ENCODE results near the gene CD37. TPM values are rescaled to one million over a fixed set of nuclear protein-coding genes. Genes with fewer than 3 reads are reported as not detected.
"Not testable (repeated sequence)": the region's sequence is repeated elsewhere in the genome, so short reads cannot be mapped to it uniquely, and the experiment has no call there.

CD37 gene, protein sequence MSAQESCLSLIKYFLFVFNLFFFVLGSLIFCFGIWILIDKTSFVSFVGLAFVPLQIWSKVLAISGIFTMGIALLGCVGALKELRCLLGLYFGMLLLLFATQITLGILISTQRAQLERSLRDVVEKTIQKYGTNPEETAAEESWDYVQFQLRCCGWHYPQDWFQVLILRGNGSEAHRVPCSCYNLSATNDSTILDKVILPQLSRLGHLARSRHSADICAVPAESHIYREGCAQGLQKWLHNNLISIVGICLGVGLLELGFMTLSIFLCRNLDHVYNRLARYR
- 100 to 1,000 TPM; 126 to 177 TPM for total RNA-seq

DNA sequence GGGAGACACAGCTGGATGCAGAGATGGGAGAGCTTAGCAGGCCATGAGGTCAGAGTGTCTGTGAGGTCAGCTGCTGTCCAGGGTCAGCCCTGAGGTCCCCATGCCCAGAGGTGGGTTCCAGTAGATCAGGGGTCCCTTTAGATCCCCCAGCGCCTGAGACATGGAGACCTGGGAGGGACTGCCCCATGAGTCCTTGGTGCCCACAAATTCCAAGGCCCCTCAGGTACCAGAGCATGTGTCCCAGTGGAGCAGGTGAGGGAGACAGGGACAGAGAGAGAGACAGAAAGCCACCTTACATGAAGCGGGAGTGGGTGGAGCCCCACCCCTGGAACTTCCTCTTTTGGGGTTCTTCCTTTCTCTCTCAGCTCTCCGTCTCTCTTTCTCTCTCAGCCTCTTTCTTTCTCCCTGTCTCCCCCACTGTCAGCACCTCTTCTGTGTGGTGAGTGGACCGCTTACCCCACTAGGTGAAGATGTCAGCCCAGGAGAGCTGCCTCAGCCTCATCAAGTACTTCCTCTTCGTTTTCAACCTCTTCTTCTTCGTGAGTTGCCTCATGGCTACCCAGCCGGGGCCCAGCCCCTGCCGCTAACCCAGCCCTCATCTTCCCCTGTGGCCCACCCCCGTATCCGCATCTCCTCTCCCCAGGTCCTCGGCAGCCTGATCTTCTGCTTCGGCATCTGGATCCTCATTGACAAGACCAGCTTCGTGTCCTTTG, at the start of gene CD37:
Gene CD37 (plus strand): TSS at position 336 of the 713 bp plus-strand sequence. CDS start 135 bp downstream, at position 471.
- Mint-ChIP-seq H3K36me3 (peaks cover 31% of the 10 kb centered on the region), H3K4me1 (peaks cover 76% of the 10 kb centered on the region), H3K9me3 (ENCODE audit: low read depth) (no peaks in the 10 kb centered on the region), H3K4me3 (peak within 1 kb of the TSS; percentile 98), H3K27ac (peak within 1 kb of the TSS; percentile 99), H3K27me3 (no peaks in the 10 kb centered on the region)
- DNase-seq: peak; percentile 80
- peak; percentile 73 for ATAC-seq
- CTCF ChIA-PET: interaction anchor here (0.6 to 2.1 kb wide), 4 partner anchors 29 to 237 kb away, joined by 3 to 8 read pairs (median 4); no protein-coding TSS in a partner anchor

DNA sequence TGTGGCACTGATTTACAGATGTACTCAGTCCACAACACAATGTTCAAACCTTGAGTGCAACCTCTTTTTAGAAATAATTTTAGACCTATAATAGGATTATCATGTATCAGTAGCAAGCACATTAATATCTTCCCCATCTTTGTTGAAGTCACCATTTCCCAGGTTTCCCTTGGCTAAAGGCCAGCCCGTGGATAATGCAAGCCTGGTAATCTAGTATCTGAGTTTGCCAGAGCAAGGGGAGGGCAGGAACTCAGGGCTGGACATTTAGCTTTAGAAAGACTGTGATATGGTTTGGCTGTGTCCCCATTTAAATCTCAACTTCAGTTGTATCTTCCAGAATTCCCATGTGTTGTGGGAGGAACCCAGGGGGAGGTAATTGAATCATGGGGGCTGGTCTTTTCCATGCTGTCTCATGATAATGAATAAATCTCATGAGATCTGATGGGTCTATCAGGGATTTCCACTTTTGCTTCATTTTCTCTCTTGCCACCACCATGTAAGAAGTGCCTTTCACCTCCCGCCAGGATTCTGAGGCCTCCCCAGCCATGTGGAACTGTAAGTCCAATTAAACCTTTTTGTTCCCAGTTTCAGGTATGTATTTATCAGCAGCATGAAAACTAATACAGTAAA, 48.0 kb upstream of the CD37 start:
- DNase-seq (no peak), ATAC-seq (no peak)
- H3K4me1 Mint-ChIP-seq: no peaks in the 10 kb centered on the region
- H3K27ac Mint-ChIP-seq: no peak overlapping the region
- no peaks in the 10 kb centered on the region for H3K9me3 Mint-ChIP-seq (ENCODE audit: low read depth)
- peaks cover 4% of the 10 kb centered on the region for H3K27me3 Mint-ChIP-seq
- no peaks in the 10 kb centered on the region for H3K36me3 Mint-ChIP-seq
- CTCF ChIA-PET: interaction anchor here (0.6 kb wide), 1 partner anchor 260 kb away, joined by 3 read pairs; no protein-coding TSS in a partner anchor
- no peak overlapping the region for H3K4me3 Mint-ChIP-seq

DNA sequence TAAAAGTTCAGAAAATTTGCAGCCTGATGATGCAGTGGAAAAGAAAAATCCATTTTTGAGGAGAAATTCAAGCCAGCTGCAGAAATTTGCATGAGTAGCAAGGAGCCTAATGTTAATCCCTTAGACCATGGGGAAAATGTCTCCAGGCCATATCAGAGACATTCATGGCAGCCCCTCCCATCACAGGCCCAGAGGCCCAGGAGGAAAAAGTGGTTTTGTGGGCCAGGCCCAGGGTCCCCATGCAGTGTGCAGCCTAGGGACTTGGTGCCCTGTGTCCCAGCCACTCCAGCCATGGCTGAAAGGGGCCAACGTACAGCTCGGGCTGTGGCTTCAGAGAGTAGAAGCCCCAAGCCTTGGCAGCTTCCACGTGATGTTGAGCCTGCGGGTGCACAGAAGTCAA, 47.0 kb upstream of the CD37 start:
- H3K4me1 Mint-ChIP-seq; DNase-seq; H3K27me3 Mint-ChIP-seq; H3K27ac Mint-ChIP-seq; H3K36me3 Mint-ChIP-seq; ATAC-seq; H3K9me3 Mint-ChIP-seq (ENCODE audit: low read depth); H3K4me3 Mint-ChIP-seq: not testable (repeated sequence)
- CTCF ChIA-PET: interaction anchor here (1.8 kb wide), 1 partner anchor 181 kb away, joined by 5 read pairs; no protein-coding TSS in a partner anchor

DNA sequence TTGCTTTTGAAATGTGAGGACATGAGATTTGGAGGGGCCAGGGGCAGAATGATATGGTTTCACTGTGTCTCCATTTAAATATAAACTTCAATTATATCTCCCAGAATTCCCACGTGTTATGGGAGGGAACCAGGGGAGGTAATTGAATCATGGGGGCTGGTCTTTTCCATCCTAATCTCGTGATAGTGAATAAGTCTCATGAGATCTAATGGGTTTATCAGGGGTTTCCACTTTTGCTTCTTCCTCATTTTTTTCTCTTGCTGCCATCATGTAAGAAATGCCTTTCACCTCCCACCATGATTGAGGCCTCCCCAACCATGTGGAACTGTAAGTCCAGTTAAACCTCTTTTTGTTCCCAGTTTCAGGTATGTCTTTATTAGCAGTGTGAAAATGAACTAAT, 45.9 kb upstream of the CD37 start:
- H3K27me3 Mint-ChIP-seq; DNase-seq; H3K27ac Mint-ChIP-seq; H3K9me3 Mint-ChIP-seq (ENCODE audit: low read depth); H3K4me1 Mint-ChIP-seq; H3K36me3 Mint-ChIP-seq; H3K4me3 Mint-ChIP-seq; ATAC-seq: not testable (repeated sequence)
- CTCF ChIA-PET: interaction anchor here (1.7 to 1.8 kb wide), 2 partner anchors 10 to 180 kb away, joined by 5 to 6 read pairs; no protein-coding TSS in a partner anchor

DNA sequence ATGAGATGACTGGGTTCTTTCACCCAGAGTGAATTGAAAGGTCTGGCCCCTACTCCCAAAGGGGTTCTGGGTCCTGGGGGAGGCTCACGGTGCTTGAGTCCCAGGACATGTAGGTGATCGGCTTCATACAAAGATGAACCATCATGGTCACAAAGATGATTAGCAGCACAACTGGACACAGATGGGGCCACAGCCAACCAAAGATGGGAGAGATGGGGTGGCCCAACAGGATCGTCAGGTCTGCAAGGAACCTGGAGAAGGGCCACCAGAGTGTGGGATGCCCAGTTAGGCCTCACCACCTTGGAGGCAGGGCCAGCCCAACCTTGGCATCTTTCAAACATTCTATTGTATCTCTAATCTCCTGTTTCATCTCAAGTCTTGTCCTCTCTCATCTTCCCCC, 44.7 kb upstream of the CD37 start:
- Mint-ChIP-seq H3K36me3 (no peaks in the 10 kb centered on the region), H3K4me1 (no peaks in the 10 kb centered on the region), H3K27me3 (peaks cover 4% of the 10 kb centered on the region), H3K9me3 (ENCODE audit: low read depth) (no peaks in the 10 kb centered on the region), H3K27ac (no peak overlapping the region), H3K4me3 (no peak overlapping the region)
- ATAC-seq (no peak), DNase-seq (no peak)
- CTCF ChIA-PET: interaction anchor here (1.7 kb wide), 1 partner anchor 9 kb away, joined by 6 read pairs; no protein-coding TSS in a partner anchor

DNA sequence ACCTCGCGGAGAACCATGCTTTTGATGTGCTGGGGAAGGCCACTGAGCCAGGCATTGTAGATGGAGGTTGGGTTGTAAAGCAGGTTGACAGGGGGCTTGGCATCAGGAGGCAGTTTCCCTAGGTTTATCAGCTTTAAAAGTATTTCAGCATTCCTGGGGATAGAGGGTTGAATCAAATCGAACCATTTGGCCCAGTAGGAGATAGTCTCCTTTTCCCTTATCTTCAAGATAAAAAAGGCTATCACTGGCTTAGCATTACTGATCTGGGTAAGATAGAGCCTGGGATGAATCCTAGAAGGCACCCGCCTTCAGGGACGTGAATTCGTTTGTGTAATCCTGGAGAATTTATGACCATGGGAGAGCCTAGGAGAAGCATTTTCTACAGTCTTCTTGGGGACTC, 40.8 kb upstream of the CD37 start:
- H3K4me1 Mint-ChIP-seq: no peaks in the 10 kb centered on the region
- ATAC-seq (no peak), DNase-seq (no peak)
- CTCF ChIA-PET: interaction anchor here (1.5 to 2.3 kb wide), 2 partner anchors 68 to 96 kb away, joined by 4 to 6 read pairs; no protein-coding TSS in a partner anchor
- no peak overlapping the region for H3K27ac Mint-ChIP-seq
- H3K36me3 Mint-ChIP-seq: no peaks in the 10 kb centered on the region
- H3K4me3 Mint-ChIP-seq: no peak overlapping the region
- peaks cover 3% of the 10 kb centered on the region for H3K27me3 Mint-ChIP-seq
- H3K9me3 Mint-ChIP-seq (ENCODE audit: low read depth): no peaks in the 10 kb centered on the region

DNA sequence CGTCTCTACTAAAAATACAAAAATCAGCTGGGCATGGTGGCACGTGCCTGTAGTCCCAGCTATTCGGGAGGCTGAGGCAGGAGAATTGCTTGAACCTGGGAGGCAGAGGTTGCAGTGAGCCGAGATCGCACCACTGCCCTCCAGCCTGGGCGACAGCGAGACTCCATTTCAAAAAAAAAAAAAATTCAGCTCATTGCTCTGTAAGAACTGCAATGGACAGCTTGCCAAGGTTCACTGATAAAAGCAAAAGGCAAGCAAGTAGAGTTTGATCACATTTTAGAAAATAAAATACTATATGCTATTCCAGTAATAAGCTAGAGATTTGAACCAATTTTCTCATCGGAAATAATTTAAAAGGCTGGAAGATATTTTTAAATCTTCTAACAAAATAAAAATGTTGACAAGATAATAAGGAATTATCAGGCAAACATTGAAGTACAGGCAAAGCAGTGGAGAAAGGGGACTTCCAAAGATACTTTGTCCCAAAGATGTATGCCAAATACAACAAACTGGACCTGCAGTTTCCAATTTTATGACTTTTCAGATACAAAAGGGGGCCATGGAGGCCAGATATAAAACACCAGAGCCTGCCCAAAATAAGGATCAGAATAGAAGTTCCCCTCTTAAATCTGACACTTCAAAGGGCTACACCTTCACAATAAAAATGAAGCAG, 39.9 kb upstream of the CD37 start:
- no peaks in the 10 kb centered on the region for H3K9me3 Mint-ChIP-seq (ENCODE audit: low read depth)
- no peaks in the 10 kb centered on the region for H3K36me3 Mint-ChIP-seq
- ATAC-seq (no peak), DNase-seq (no peak)
- CTCF ChIA-PET: interaction anchor here (1.0 to 2.3 kb wide), 3 partner anchors 17 to 97 kb away, joined by 3 to 6 read pairs (median 3); no protein-coding TSS in a partner anchor
- H3K27ac Mint-ChIP-seq: no peak overlapping the region
- H3K4me1 Mint-ChIP-seq: no peaks in the 10 kb centered on the region
- H3K4me3 Mint-ChIP-seq: no peak overlapping the region
- peaks cover 6% of the 10 kb centered on the region for H3K27me3 Mint-ChIP-seq

DNA sequence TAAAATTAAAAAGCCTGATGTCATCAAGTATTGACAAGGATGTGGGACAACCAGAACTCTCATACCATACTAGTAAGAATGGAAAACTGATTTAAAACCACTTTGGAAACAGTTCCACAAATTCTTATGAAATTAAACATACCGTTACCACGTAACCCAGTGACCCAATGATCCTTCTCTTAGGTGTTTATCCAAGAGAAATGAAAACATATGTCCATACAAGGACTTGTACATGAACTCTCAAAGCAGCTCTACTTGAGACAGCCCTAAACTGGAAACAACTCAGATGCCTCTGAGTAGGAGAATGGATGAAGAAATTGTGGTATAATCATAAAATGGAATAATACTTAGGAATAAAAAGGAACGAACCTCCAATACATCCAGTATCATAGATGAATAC, 37.8 kb upstream of the CD37 start:
- Mint-ChIP-seq H3K36me3 (no peaks in the 10 kb centered on the region), H3K27ac (no peak overlapping the region), H3K9me3 (ENCODE audit: low read depth) (no peaks in the 10 kb centered on the region), H3K4me1 (no peaks in the 10 kb centered on the region), H3K4me3 (no peak overlapping the region), H3K27me3 (peaks cover 8% of the 10 kb centered on the region)
- DNase-seq (no peak), ATAC-seq (no peak)
- CTCF ChIA-PET: no interaction called here

DNA sequence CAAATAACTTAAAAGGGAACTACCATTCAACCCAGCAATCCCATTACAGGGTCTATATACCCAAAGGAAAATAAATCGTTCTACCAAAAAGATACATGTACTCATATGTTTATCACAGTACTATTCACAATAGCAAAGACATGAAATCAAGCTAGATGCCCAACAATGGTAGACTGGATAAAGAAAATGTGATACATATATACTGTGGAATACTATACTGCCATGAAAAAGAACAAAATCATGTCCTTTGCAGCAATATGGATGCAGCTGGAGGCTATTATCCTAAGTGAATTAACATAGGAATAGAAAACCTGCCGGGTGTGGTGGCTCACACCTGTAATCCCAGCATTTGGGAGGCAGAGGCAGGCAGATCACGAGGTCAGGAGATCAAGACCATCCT, 36.6 kb upstream of the CD37 start:
- not testable (repeated sequence) for ATAC-seq; H3K4me1 Mint-ChIP-seq; H3K36me3 Mint-ChIP-seq; H3K4me3 Mint-ChIP-seq; H3K9me3 Mint-ChIP-seq (ENCODE audit: low read depth); H3K27ac Mint-ChIP-seq; DNase-seq
- H3K27me3 Mint-ChIP-seq: peaks cover 11% of the 10 kb centered on the region
- CTCF ChIA-PET: interaction anchor here (0.6 to 1.9 kb wide), 3 partner anchors 10 to 172 kb away, joined by 3 to 6 read pairs (median 3); no protein-coding TSS in a partner anchor

DNA sequence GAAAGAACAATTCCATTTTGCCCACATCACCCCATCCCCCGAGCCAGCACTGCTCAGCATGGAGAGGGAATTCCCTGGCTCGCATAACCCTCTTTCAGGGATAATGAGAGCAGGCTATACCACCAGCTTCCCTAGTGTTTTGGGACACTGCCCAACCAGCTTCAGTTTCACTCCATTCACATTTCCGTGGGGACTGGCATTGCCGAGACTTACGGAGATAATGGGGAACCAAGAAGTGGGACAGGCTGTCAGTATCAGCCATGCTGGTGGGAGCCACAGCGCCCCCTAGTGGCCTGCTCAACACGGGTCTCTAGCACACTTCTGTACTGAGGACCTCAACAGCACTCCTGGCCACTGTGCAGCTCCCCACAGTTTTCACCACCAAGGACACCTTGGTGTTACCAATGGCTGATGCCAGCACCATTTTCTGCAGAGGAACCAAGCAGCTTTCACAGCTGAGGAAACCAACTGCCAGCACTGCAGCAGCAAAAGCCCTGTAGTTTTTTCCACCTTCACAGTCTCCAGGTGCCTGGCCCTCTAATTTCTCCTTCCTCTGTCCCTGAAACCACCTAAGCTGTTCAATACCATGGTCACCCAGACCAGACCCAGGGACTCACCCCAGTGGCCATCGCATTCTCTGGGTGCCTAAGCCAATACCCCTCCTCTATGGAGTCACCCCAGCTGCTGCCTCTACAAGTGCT, 33.9 kb upstream of the CD37 start:
- no peaks in the 10 kb centered on the region for H3K9me3 Mint-ChIP-seq (ENCODE audit: low read depth)
- no peak overlapping the region for H3K27ac Mint-ChIP-seq
- ATAC-seq (peak; percentile 100), DNase-seq (peak; percentile 87)
- H3K27me3 Mint-ChIP-seq: peaks cover 11% of the 10 kb centered on the region
- H3K4me1 Mint-ChIP-seq: no peaks in the 10 kb centered on the region
- CTCF ChIA-PET: interaction anchor here (0.6 to 2.5 kb wide), 29 partner anchors 9 to 470 kb away, joined by 3 to 12 read pairs (median 4); partner anchors contain the start of genes ALDH16A1, RUVBL2 and SLC6A16
- H3K36me3 Mint-ChIP-seq: no peaks in the 10 kb centered on the region
- H3K4me3 Mint-ChIP-seq: no peak overlapping the region

DNA sequence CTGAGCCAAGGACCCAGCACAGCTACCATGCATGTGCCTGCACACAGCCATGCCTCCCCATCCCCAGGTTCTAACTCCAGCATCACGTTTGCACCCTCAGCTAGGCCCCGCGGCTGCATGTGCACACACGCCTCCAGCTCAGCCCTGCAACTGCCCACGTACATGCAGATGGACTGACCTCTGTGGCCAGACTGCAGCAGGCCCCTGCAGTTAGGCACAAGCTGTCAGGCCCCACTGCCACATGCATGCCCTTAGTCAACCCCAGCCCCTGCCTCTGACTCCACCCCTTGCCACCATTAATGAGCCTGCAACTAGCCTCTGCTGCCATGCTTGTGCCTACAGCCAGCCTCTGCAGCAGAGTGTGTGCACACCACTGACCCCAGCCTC, 33.3 kb upstream of the CD37 start:
- Mint-ChIP-seq H3K27me3 (peaks cover 11% of the 10 kb centered on the region), H3K4me3 (no peak overlapping the region), H3K9me3 (ENCODE audit: low read depth) (no peaks in the 10 kb centered on the region), H3K27ac (no peak overlapping the region), H3K36me3 (no peaks in the 10 kb centered on the region), H3K4me1 (no peaks in the 10 kb centered on the region)
- ATAC-seq (no peak), DNase-seq (no peak)
- CTCF ChIA-PET: interaction anchor here (0.6 to 2.5 kb wide), 24 partner anchors 10 to 308 kb away, joined by 3 to 12 read pairs (median 4); partner anchors contain the start of genes ALDH16A1, RUVBL2 and SLC6A16

DNA sequence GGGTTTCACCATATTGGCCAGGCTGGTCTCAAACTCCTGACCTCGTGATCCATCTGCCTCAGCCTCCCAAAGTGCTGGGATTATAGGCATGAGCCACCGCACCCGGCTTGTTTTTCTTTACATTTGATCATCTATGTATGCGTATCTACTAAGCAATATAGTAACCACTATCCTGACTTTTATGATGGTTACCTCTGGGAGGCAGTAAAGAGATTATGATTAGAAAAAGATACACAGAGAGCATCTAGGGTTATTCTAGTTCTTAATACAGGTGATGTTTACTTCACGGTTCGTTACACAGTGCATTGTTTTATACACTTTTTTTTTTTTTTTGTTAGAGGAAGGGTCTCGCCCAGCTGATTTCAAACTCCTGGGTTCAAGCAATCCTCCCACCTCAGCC, 28.5 kb upstream of the CD37 start:
- CTCF ChIA-PET: interaction anchor here (0.6 to 1.2 kb wide), 4 partner anchors 23 to 121 kb away, joined by 3 to 4 read pairs (median 3); no protein-coding TSS in a partner anchor
- not testable (repeated sequence) for H3K9me3 Mint-ChIP-seq (ENCODE audit: low read depth); H3K27me3 Mint-ChIP-seq; ATAC-seq; H3K27ac Mint-ChIP-seq; H3K36me3 Mint-ChIP-seq; H3K4me1 Mint-ChIP-seq; H3K4me3 Mint-ChIP-seq; DNase-seq
